Measurements from ENCODE around the gene TULP4.
"Not testable (repeated sequence)": the region's sequence is repeated elsewhere in the genome, so short reads cannot be mapped to it uniquely, and the experiment has no call there.

TULP4 gene

DNA sequence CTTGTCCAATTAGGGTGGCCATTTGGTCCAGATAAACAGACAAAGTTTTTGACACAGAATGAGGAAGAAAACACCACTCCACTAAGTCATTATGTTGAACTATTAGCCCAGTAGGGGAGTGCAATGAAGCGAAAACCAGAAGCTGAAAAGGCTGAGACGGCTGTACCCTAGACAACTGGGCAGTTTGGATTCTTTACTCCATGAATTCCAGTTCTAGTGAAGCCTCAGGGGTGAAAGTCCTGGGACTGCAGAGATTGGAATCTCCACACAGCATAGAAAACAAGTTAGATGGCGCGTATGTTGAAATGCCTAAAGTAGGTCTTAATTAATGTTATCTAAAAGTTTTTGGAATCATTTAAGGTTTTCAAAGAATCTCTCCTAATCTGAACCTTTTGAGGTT is 10.7 kb upstream of the TULP4 start:
- H3K27ac ChIP-seq: not testable (repeated sequence)

DNA sequence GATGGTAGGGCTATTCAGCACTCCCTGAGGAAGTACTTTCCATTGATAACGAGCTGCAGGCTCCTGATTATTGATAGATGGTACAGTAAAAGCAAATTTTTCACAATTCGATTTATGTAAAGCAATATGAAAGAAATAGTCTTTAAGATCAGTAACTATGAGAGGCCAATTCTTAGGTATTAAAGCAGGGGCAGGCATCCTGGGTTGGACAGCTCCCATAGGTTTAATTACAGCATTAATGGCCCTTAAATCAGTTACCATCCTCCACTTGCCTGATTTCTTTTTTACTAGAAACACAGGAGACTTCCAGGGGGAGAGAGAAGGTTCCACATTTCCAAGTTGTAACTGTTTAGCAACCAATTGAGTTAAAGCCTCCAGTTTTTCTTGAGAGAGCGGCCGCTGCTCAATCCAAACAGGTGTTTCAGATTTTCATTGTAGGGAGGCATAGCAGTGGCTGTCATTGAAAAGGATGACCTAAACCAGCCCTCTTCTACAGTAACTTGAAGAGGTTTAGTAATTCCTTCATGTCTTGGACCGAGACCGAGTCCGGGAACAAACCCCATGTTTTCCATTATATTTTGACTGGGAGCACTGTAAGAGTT is 10.0 kb upstream of the TULP4 start:
- H3K27ac ChIP-seq: not testable (repeated sequence)

DNA sequence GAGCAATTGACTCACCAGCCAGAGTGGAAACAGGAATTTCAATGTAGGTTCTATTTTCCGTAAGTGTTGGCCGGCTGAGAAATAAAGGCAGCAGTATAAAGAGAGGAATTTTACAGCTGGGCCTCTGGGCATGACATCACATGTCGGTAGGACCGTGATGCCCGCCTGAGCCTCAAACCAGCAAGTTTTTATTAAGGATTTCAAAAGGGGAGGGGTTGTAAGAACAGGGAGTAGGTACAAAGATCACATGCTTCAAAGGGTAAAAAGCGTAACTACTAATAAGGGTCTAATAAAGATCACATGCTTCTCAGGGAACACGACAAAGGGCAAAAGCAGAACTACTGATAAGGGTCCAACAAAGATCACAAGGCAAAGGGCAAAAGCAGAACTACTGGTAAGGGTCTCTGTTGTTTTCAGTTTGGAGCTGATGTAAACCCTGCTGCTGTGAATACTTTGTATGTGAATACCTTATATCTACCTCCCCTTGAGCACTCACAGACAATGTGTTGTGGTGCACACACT is 9.0 kb upstream of the TULP4 start:
- TF ChIP-seq, protein P1, sequence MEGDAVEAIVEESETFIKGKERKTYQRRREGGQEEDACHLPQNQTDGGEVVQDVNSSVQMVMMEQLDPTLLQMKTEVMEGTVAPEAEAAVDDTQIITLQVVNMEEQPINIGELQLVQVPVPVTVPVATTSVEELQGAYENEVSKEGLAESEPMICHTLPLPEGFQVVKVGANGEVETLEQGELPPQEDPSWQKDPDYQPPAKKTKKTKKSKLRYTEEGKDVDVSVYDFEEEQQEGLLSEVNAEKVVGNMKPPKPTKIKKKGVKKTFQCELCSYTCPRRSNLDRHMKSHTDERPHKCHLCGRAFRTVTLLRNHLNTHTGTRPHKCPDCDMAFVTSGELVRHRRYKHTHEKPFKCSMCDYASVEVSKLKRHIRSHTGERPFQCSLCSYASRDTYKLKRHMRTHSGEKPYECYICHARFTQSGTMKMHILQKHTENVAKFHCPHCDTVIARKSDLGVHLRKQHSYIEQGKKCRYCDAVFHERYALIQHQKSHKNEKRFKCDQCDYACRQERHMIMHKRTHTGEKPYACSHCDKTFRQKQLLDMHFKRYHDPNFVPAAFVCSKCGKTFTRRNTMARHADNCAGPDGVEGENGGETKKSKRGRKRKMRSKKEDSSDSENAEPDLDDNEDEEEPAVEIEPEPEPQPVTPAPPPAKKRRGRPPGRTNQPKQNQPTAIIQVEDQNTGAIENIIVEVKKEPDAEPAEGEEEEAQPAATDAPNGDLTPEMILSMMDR (conservative IDR thresholded peaks at IDR 0.05): no peak

DNA sequence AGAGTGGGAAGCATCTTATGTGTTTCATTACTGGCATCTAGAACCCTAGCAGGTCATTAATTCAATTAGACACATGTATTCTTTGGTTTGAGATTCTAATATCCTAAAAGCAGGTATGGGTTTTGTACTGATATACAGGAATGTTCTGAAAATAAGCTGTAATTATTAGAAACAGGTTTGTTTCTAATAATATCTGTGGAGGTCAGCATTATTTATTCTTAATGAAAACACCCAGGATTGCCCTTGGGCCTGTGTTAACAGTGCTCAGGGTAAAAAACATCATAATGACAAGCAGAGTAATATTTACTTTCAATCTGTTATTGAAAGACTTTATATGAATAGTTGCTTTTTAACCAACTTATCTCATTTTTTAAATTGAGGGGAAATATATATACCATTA is 8.0 kb upstream of the TULP4 start:
- TF ChIP-seq, protein P1 (conservative IDR thresholded peaks at IDR 0.05): no peak
- H3K27ac ChIP-seq: no peak overlapping the region

More for the DNA sequence above, 9.0 kb upstream of the TULP4 start:
- H3K27ac ChIP-seq: no peak overlapping the region

DNA sequence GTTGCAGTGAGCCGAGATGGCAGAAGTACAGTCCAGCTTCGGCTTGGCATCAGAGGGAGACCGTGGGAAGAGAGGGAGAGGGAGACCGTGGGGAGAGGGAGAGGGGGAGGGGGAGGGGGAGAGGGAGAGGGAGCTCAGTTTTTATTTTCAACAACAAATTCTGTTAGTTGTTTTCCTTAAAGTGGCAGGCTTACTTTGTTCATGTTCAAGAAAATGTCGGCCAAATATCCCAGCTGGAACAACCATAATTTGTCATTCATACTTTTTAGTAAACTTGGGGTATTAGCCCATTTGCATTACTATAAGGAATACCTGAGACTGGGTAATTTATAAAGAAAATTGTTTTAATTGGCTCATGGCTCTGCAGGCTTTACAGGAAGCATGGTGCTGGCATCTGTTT is 2.5 kb upstream of the TULP4 start:
- TF ChIP-seq, protein P1 (conservative IDR thresholded peaks at IDR 0.05): no peak
- H3K27ac ChIP-seq: no peak overlapping the region

DNA sequence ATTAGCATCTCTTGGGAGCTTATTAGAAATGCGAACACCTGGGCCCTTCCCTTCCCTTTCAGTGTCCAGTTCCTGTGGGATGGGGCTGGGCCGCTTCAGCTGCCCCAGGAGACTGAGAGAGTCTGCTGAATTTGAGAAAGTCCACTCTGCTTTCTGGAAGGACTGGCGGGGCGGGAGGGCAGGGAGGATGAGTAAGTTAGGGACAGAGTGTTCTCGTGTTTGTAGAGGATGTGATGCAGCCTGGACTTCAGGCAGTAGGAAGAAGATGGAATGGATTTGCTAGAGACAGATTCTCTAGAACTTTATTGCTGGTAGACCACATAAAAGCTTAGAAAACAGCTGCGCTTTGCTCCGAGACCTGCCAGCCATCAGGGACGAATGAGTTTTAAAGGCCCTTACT is 1.1 kb upstream of the TULP4 start:
- no peak overlapping the region for H3K27ac ChIP-seq
- TF ChIP-seq, protein P1 (conservative IDR thresholded peaks at IDR 0.05): no peak

DNA sequence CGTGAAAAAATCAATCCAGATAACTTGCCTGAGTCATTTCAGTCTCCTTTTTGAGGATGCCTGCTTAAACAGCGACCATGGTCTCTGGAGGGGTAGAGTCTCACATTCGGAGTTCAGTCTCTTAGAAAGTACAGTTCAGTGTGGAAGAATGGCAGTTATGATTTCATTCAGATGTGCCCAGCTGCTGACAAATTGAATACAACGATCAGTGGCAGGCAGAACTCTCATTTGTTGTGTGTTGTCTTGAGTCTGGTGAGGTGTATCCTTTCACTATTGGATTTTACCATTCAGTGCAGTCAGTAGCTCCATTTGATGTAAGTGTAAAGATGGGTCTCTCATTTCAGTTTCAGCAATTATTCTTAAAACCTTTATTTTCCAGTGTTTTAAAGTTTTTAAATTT is 639 bp upstream of the TULP4 start:
- TF ChIP-seq, protein P1 (conservative IDR thresholded peaks at IDR 0.05): no peak
- H3K27ac ChIP-seq: no peak overlapping the region

DNA sequence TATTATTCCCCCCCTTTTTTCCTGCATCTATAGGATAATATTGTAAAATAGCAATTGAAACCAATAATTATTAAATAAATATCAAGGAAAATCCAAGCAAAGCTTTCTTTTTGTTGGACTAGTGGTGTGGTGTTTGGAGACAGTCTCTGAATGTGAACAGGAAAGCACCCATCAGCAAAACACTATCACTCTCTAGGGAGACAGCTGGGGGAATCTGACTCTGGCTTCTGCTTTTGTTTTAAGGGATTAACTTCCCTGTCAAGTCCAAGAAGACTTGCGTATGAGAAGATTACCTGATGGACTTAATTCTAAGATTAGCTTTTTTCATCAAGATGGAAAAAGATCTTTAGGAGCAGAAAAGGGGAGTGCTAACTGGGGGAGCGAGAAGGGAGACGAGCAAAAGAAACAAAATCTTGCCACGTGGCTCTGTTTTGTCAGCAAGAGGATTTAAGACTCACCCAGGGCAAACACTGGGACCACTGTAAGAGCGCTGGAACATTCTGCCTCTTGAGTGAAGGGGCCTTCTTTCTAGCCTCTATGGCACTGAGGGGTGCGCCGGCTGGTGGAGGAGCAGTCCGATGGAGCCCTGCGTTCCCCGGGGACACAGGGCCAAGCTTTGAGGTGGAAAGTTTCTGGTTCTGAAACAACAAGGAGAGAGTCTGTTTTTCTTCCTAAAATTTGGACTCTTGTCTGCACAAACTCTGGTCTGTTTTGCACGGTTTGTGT is 570 bp downstream of the TULP4 start:
- TF ChIP-seq, protein P1 (conservative IDR thresholded peaks at IDR 0.05): no peak
- no peak overlapping the region for H3K27ac ChIP-seq
